Measurements from ENCODE around the gene TRAPPC4. TPM values are rescaled to one million over a fixed set of nuclear protein-coding genes. Genes with fewer than 3 reads are reported as not detected.

The TRAPPC4 gene
- total and polyA plus RNA-seq, 2 of the 8 experiments (the other 6 are each of a cell fraction or from before 2014, with no cell fraction given), result 94.3 to 223 TPM

GRCh38 chr11:119018074-119018938, at the start of gene TRAPPC4, which contains the start of gene RPS25 (continued):
- TF ChIP-seq NANOG (IDR thresholded peaks at IDR 0.05; ENCODE audit: insufficient read depth, low read depth, low read length, poor library complexity, severe bottlenecking) (no peak), RAD21 (IDR thresholded peaks at IDR 0.05 in 1 of 2, conservative IDR thresholded peaks at IDR 0.05 in 1 of 2; ENCODE audit: low read depth in 2 of 2, low read length in 2 of 2) (no peak), E2F6 (IDR thresholded peaks at IDR 0.05) (peak; percentile 52; the same call in 1 of the 2 replicates), SIN3A (conservative IDR thresholded peaks at IDR 0.05 in 1 of 2, IDR thresholded peaks at IDR 0.05 in 1 of 2; ENCODE audit: low read depth in 1 of 2, low read length in 2 of 2) (peak; percentile 23 to 90; a peak in 3 of 4 replicates), MAFK (IDR thresholded peaks at IDR 0.05; ENCODE audit: low read depth, low read length) (no peak), CHD1 (IDR thresholded peaks at IDR 0.05; ENCODE audit: low read depth, low read length) (0 out of 2 replicates have a peak, but pooled peaks have one; percentile 36), TBP (IDR thresholded peaks at IDR 0.05; ENCODE audit: low read depth, low read length) (peak; percentile 95), ATF3 (IDR thresholded peaks at IDR 0.05; ENCODE audit: insufficient read depth, low read depth, low read length) (no peak), SP2 (IDR thresholded peaks at IDR 0.05; ENCODE audit: low read length) (no peak), CREB1 (IDR thresholded peaks at IDR 0.05) (peak; percentile 82), CEBPB (IDR thresholded peaks at IDR 0.05; ENCODE audit: low read depth, low read length) (no peak), ASH2L (IDR thresholded peaks at IDR 0.05; ENCODE audit: low read length) (peak; percentile 87), KDM5A (IDR thresholded peaks at IDR 0.05; ENCODE audit: low read length) (peak; percentile 54), JUND (IDR thresholded peaks at IDR 0.05; ENCODE audit: low read length) (no peak), POU5F1 (IDR thresholded peaks at IDR 0.05; ENCODE audit: low read depth, low read length) (no peak), CBX8 (IDR thresholded peaks at IDR 0.05; ENCODE audit: borderline replicate concordance, low read depth, low read length) (no peak), BRCA1 (IDR thresholded peaks at IDR 0.05; ENCODE audit: low read depth, low read length) (no peak), SAP30 (IDR thresholded peaks at IDR 0.05; ENCODE audit: insufficient read depth, insufficient replicate concordance, low read length) (peak; percentile 75), GTF2F1 (IDR thresholded peaks at IDR 0.05; ENCODE audit: borderline replicate concordance, low read depth, low read length) (peak; percentile 36; the same call in 1 of the 2 replicates)
- TF ChIP-seq, protein P1, sequence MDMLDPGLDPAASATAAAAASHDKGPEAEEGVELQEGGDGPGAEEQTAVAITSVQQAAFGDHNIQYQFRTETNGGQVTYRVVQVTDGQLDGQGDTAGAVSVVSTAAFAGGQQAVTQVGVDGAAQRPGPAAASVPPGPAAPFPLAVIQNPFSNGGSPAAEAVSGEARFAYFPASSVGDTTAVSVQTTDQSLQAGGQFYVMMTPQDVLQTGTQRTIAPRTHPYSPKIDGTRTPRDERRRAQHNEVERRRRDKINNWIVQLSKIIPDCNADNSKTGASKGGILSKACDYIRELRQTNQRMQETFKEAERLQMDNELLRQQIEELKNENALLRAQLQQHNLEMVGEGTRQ (IDR thresholded peaks at IDR 0.05; ENCODE audit: low read length), result no peak
